Aorta (tissue), 5 donors: ENCODE measurements around the gene MEOX1. TPM values are rescaled to one million over a fixed set of nuclear protein-coding genes. Genes with fewer than 3 reads are reported as not detected.
A peak's percentile ranks its signal among the peaks of the same experiment; 100 is the strongest.

ENCODE experiments used
- ATAC-seq: fragments of 200-7000 bp; cut with Tn5 transposase; one replicate; pipeline ENCODE4 v1.9.1; 2022; ENCODE audit warnings: moderate library complexity; ENCODE audit not compliant: low FRiP score
- DNase-seq, 2 donors: peaks; one replicate each; pipeline ENCODE4 v3.0.0-alpha.2; 2020
- H3K27ac ChIP-seq, 2 donors: one replicate each; pipeline ENCODE4 v1.5.1; 2013; ENCODE audit warnings: low read length in 2 of 2, mild to moderate bottlenecking in 2 of 2, moderate library complexity in 2 of 2, control low read depth in 1 of 2, inconsistent platforms in 1 of 2, low read depth in 1 of 2
- H3K27me3 ChIP-seq, 2 donors: one replicate each; pipeline ENCODE4 v1.6.1; 2013; ENCODE audit warnings: control low read depth in 1 of 2, low read length in 1 of 2, mild to moderate bottlenecking in 1 of 2, moderate library complexity in 1 of 2; ENCODE audit not compliant: insufficient read depth in 2 of 2, control insufficient read depth in 1 of 2
- H3K36me3 ChIP-seq, 2 donors: one replicate each; pipeline ENCODE4 v1.6.1; 2013; ENCODE audit warnings: control low read depth in 1 of 2, low read length in 1 of 2, mild to moderate bottlenecking in 1 of 2; ENCODE audit not compliant: insufficient read depth in 2 of 2, control insufficient read depth in 1 of 2
- H3K4me1 ChIP-seq, 2 donors: one replicate each; pipeline ENCODE4 v1.6.1; 2013; ENCODE audit warnings: low read length in 2 of 2, control low read depth in 1 of 2, mild to moderate bottlenecking in 1 of 2, moderate library complexity in 1 of 2; ENCODE audit not compliant: insufficient read depth in 2 of 2, control insufficient read depth in 1 of 2
- H3K4me3 ChIP-seq, 2 donors: one replicate each; pipeline ENCODE4 v1.5.1; 2013; ENCODE audit warnings: low read length in 2 of 2, control low read depth in 1 of 2, mild to moderate bottlenecking in 1 of 2
- H3K9me3 ChIP-seq: one replicate; pipeline ENCODE4 v1.6.1; 2013; ENCODE audit warnings: mild to moderate bottlenecking, low read length; ENCODE audit not compliant: control insufficient read depth
- WGBS, 2 donors: extraction: QIAGEN DNeasy Blood & Tissue Kit; methylation state at CpG; one replicate each; pipeline ENCODE4 v1.1.7; 2013; 5-methylcytosine and 5-hydroxymethylcytosine counted together
- intact Hi-C, 2 donors: fragments of 100-400 bp; cut with DNase I; formaldehyde crosslinking; loops; one replicate each; pipeline versions ENCODE4 v1.14.2 to v1.15.0; 2022
- polyA plus RNA-seq, 2 donors: library from polyadenylated mRNA; stranded (reverse); fragments of 200-250 nt; gene quantifications; one replicate each; pipeline ENCODE4 v1.2.3, GENCODE V29; 2013
- total RNA-seq, 2 donors: library from RNA; stranded (reverse); fragmentation: NEBNext Ultra II Directional; extraction: Animal tissue kit (Norgen Biotek cat#: 25700); gene quantifications; one replicate each; pipeline ENCODE4 v1.2.1, GENCODE V29; 2021
- donor health status: healthy with polysubstance abuse.
- donor health status: Bipolar disorder and iron deficiency.
- donor health status: DM: no; HTN: no; CAD: no.
- donor health status: DM: no; HTN: no; CAD: no.
- donor health status: DM: yes; HTN: yes; CAD: no.

The MEOX1 gene
- total and polyA plus RNA-seq, 4 donors: 0.41 to 32.9 (median 3.7) TPM

DNA sequence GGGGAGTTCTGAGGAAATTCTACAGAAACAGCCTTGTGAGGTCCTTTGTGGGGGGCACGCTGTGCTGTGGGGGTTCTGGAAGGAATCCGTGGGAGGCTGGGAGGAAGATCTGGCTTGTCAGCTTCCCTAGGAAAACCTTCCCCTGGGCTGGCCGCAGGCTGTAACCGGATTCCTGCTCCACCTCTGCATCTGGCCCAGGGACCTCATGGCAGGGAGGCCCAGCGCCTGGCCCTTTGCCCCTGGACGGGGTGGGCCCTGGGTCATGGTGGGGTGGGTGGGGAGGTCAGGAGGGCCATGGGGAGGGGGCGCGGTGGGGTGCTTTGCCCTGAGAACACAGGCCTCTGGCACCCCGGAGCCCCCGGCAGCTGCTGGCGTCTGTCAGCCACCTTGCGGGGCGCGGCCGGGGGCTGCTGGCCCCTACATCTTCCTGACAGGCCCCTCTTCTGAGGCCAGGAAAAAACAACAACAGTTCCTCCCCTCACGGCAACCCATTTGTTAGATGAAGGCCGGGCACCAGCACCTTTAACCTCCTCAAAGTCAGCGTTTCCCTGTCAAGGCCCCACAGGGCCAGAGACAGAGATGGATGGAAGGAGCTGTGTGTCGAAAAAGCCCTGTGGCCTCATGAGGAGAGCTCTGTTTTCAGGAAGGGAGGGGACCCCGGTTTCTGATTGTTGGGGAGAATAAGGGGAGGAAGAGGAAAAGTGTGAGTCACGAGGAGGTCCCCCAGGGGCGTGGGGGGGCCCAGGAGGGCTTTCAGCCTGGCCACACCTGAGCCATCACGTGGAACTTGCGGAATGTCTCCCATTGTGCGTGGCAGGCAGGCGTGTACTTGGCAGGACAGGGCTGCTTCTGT lies 3.6 kb upstream of the MEOX1 start:
- H3K36me3 ChIP-seq: no peaks in the 10 kb centered on the region
- DNase-seq (no peak), ATAC-seq (no peak)
- no peaks in the 10 kb centered on the region for H3K9me3 ChIP-seq
- intact Hi-C loops: no loop called here
- no peak overlapping the region for H3K4me3 ChIP-seq
- no peaks in the 10 kb centered on the region for H3K27me3 ChIP-seq
- 87 to 91% methylated on average over 26 of the region's 26 CpGs for WGBS, 2 donors
- no peak overlapping the region for H3K27ac ChIP-seq
- no peaks in the 10 kb centered on the region for H3K4me1 ChIP-seq

DNA sequence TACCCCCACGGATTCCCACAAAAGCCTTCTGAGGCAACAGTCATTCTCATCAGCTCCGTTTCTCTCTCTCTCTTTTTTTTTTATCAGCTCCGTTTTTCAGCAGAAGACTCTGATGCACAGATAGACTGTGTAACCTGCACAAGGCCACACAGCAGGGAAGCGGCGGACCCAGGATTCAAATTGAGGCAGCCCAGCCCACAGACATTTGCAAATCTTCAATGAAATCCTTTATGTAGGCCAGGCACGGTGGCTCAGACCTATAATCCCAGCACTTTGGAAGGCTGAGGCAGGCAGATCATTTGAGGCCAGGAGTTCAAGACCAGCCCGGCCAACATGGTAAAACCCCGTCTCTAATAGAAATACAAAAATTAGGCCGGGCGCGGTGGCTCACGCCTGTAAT lies 2.4 kb upstream of the MEOX1 start:
- no peak for ATAC-seq
- H3K27me3 ChIP-seq: no peaks in the 10 kb centered on the region
- intact Hi-C loops: no loop called here
- H3K4me1 ChIP-seq: no peaks in the 10 kb centered on the region
- no peak overlapping the region for H3K4me3 ChIP-seq
- no peak for DNase-seq
- no peaks in the 10 kb centered on the region for H3K9me3 ChIP-seq
- no peaks in the 10 kb centered on the region for H3K36me3 ChIP-seq
- WGBS, 2 donors: 91 to 92% methylated on average over 12 of the region's 12 CpGs
- no peak overlapping the region for H3K27ac ChIP-seq

DNA sequence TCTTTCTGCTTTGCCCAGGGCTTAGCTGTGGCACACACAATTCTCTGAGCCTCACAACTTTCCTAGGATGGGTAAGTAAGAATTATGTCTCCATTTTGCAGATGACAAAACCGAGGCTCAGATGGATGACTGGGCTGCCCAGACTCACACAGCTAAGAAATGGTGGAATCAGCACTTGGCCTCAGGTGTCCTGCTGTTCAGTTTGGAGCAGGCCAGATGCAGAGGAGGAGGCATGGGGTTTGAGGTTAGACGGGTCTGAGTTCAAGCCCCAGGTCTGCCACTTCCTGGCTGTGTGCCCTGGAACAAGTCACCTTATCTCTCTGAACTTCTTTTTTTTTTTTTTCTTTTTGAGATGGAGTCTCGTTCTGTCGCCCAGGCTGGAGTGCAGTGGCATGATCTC lies 1.7 kb upstream of the MEOX1 start:
- 76 to 88% methylated on average over 4 of the region's 4 CpGs for WGBS, 2 donors
- intact Hi-C loops: no loop called here
- Histone ChIP-seq H3K9me3 (no peaks in the 10 kb centered on the region), H3K4me1 (no peaks in the 10 kb centered on the region), H3K27ac (no peak overlapping the region), H3K4me3 (no peak overlapping the region), H3K36me3 (no peaks in the 10 kb centered on the region), H3K27me3 (no peaks in the 10 kb centered on the region)
- ATAC-seq: no peak
- no peak for DNase-seq

DNA sequence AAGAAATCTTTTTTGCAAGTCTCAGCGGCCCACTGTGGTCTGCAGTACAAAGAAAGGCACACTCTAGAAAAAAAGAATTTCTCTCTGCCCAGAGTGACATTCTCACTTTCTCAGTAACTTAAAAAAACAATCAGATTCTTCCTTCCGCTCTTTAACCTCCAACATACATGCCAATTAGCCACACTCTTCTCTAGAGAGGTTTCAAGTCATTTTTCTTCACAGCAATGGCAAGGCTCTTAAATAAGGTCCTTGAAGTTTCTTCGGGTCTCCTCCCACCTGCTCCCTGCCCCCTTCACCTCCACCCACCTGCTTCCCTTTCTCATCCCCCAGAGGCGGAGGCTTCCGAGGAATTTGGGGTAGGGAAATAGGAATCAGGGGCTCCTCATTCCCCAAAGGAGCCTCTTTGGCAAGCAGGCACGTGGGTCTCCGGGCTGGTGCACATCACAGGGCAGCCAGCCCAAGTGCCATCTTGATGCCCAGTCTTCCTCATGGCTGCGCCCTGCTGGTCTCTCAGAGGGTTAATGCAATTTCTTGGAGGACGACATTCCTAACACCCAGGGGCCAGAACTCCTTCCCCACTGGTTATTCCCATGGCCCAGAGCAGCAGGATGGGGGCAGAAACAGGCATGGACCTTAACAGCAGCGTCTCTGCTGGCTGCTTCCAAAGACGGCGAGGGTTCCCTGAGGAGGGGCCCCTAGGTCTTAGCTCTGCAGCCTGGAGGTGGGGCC lies 855 bp upstream of the MEOX1 start:
- no peaks in the 10 kb centered on the region for H3K9me3 ChIP-seq
- H3K36me3 ChIP-seq: no peaks in the 10 kb centered on the region
- DNase-seq: no peak
- WGBS, 2 donors: 40 to 45% methylated on average over 12 of the region's 12 CpGs
- H3K27ac ChIP-seq: no peak overlapping the region
- no peaks in the 10 kb centered on the region for H3K27me3 ChIP-seq
- no peaks in the 10 kb centered on the region for H3K4me1 ChIP-seq
- ATAC-seq: no peak
- no peak overlapping the region for H3K4me3 ChIP-seq
- intact Hi-C loops: no loop called here

DNA sequence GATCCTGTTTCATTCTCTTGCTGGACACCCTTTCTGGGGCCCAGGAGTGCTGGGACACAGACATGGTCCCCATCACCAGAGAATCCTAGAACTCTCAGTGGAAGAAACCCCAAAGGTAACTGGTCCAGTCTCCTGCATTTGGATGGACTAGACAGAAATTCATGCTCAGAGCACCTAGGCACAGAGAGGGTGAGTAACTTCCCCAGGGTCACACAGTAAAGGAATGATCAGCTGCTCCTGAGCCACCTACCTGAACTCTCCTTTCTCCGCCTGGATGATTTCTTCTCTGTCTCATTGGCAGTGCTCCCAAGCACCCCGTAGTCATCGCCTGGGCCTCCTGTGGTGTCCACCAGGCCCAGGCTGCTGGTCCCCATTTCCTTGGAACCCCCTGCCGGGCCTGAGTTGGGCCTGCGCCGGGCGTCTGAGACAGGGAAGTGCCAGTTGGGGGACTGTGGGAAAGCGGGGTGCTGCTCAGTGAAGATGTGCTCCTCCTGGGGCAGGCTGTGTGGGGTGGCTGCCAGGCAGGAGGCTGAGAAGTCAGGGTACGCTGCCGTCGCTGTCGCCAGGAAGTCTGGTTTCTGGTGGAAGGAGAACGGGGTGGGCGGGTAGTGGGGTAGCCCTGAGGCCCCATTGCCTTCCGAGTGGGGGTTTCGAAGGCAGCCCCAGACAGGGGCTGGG lies 767 bp downstream of the MEOX1 start:
- no peak for DNase-seq
- Histone ChIP-seq H3K4me1 (no peaks in the 10 kb centered on the region), H3K27ac (no peak overlapping the region), H3K36me3 (no peaks in the 10 kb centered on the region), H3K4me3 (no peak overlapping the region), H3K9me3 (no peaks in the 10 kb centered on the region), H3K27me3 (no peaks in the 10 kb centered on the region)
- intact Hi-C loops: no loop called here
- 78 to 86% methylated on average over 16 of the region's 16 CpGs for WGBS, 2 donors
- ATAC-seq: no peak

DNA sequence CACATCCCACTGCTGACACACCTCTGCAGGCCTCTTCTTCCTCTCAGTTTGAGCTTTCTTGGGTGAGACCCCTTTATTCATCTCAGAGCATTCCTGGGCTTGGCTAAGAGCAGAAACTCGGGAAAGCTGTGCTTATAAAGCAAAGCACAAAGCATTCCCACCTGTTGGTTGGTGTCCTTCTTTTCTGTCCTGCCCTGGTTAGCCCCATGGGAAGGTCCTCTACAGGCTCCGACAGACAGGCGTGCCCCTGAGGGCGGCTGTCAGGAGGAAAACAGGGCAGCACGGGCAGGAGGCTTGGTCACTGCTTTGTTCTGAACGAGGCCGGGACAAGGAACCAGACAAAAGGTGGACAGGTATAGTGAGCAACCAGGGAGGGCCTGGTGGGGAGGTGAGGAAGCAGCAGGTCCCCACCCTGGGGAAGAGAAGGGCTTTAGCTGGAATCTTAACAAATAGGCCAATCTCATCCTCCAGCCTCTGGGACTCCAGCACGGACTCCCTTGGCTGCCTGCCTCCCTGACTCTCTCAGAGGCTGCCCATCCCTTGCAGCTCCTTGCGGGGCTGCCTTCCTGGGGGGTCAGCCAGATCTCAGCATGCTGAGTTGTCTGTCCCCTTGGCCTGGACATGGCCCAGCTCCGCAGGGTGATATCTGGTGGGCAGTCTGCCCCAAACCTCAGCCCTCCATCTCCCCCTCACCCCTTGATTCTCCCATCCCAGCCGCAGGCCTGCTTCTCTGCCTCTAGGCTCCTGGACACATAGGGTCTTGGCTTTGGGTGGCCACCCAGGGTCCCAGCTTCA lies 1.7 kb downstream of the MEOX1 start:
- intact Hi-C loops: no loop called here
- Histone ChIP-seq H3K4me1 (no peaks in the 10 kb centered on the region), H3K4me3 (no peak overlapping the region), H3K27me3 (no peaks in the 10 kb centered on the region), H3K36me3 (no peaks in the 10 kb centered on the region), H3K27ac (no peak overlapping the region), H3K9me3 (no peaks in the 10 kb centered on the region)
- 82 to 87% methylated on average over 10 to 11 of the region's 11 CpGs for WGBS, 2 donors
- ATAC-seq: peak; percentile 8
- DNase-seq: no peak

DNA sequence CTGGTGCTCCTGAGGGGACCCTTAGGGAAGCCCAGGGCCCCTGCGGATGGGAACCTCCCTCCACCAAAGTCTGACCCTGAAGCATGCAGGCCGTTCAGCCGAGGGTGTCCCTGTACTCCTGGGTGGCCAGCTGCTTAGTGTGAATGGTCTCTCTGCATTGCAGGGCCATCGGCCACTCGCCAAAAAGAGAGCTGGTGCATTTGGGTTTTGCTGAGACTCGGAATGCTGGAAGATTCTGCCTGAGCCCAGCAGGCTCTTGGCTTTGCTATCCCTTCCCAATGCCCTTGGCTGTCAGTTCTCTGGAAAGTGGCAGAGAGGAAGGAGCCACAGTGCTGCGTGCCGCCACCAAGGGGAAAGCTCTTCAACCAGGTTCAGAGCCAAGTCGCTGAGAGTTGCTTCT lies 2.8 kb downstream of the MEOX1 start:
- ATAC-seq (no peak), DNase-seq (no peak)
- H3K9me3 ChIP-seq: no peaks in the 10 kb centered on the region
- H3K27me3 ChIP-seq: no peaks in the 10 kb centered on the region
- H3K4me1 ChIP-seq: no peaks in the 10 kb centered on the region
- intact Hi-C loops: no loop called here
- 54 to 58% methylated on average over 9 of the region's 9 CpGs for WGBS, 2 donors
- H3K36me3 ChIP-seq: no peaks in the 10 kb centered on the region
- H3K4me3 ChIP-seq: no peak overlapping the region
- H3K27ac ChIP-seq: no peak overlapping the region

DNA sequence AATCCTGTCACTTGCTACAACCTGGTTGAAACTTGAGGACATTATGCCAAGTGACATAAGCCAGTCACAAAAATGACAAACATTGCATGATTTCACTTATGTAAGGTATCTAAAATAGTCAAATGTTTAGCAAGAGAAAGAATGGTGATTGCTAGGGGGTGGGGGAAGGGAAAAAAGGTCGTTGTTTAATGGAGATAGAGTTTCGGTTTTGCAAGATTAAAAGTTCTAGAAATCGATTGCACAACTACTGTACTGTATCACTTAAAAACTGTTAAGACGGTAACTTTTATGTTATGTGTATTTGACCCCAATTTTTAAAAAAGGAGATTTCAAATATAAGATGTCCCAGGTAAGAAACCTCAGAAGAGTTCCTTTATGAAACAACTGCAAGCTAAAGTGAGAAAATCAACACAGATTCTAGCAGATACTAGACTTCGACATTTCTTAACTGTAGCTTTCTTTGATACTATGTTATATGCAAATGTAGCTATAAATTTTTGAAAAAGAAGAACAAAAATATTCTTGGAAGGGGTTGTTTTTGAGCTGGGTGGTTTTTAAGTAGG lies 5.9 kb downstream of the MEOX1 start:
- ATAC-seq (no peak), DNase-seq (no peak)
- 56 to 71% methylated on average over 5 of the region's 5 CpGs for WGBS, 2 donors
- Histone ChIP-seq H3K27me3 (no peaks in the 10 kb centered on the region), H3K36me3 (no peaks in the 10 kb centered on the region), H3K4me3 (no peak overlapping the region), H3K27ac (no peak overlapping the region), H3K4me1 (no peaks in the 10 kb centered on the region), H3K9me3 (no peaks in the 10 kb centered on the region)
- intact Hi-C loops: no loop called here
